IPS DF 19.7 (cell line): ENCODE data around the gene PACSIN2.
"Not testable (repeated sequence)": the region's sequence is repeated elsewhere in the genome, so short reads cannot be mapped to it uniquely, and the experiment has no call there.

ENCODE experiments used
- DNase-seq: peaks from one replicate; pipeline ENCODE4 v3.0.0-alpha.2; 2013; ENCODE audit warnings: low read depth, low spot score

PACSIN2 gene

DNA sequence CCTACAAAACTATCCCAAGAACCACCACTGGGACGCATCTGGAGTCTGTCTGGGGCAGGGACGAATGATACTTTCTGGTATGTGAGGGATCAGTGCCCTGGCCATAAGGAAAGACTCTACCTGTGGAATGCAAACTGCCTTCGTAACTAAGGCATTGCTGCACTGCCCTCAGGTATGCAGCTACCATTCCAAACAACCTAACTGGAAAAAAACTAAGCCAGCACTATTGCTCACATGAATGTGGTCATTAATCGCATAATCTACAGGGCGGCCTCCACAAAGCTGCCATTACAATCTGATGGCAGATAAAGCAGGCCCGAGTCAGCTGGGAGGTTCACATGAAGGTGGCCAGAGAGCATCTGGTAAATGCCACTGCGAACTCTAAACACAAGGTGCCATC is 3.9 kb downstream of the PACSIN2 start:
- DNase-seq, result no peak

DNA sequence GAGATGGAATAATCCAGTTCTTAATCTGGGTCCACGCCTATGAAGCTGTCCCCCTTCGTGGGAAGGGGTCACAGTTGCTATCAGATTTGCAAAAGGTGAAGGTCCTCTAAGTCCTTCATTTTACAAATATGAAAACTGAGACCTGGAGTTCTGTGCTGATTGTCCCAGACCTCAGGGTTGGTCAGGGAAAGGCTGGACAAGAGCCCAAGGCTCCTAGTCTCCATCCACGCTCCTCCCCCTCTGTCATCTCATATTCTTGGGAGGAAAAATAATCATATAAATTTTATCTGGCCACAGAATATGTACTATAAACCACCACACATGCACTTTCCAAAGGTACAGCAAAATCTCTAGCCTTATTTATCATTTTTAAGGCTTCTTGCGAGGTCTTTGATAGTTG is 5.5 kb downstream of the PACSIN2 start:
- no peak for DNase-seq

DNA sequence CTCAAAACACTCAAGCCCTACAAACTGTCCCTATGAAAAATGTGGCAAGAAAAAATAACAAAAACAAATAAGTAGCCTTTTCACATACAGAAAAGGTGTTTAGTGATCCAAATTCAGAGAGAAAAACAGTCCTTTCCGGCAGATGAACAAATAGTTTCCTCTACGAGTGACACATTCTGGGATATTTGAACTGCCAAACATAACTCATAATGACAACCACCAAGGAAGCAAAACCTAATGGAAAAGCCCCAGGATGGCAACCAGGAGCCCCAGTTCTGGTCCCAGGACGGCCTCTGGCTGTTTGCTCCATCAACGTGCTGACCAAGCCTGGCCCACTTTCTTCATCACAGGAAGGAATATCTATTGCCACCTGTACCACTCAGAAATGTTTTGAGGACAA is 6.0 kb downstream of the PACSIN2 start:
- DNase-seq, result no peak

DNA sequence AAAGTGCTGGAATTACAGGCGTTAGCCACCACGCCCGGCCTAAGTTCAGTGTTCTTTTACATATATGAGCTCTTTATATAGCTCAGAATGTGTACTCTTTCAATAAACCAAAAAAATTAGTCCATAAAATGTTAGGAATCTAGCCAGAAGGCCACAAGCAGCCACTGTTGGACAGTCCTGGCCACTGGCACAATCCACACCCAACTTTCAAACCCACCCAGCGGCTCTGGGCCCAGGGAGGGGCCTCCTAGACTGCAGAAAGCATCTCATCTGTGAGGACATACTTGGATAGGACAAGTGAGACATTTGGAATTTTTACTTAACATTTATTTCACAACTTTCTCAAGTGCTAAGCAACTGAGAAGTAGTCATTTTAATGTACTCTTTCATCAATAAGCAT is 6.4 kb downstream of the PACSIN2 start:
- DNase-seq, result no peak

DNA sequence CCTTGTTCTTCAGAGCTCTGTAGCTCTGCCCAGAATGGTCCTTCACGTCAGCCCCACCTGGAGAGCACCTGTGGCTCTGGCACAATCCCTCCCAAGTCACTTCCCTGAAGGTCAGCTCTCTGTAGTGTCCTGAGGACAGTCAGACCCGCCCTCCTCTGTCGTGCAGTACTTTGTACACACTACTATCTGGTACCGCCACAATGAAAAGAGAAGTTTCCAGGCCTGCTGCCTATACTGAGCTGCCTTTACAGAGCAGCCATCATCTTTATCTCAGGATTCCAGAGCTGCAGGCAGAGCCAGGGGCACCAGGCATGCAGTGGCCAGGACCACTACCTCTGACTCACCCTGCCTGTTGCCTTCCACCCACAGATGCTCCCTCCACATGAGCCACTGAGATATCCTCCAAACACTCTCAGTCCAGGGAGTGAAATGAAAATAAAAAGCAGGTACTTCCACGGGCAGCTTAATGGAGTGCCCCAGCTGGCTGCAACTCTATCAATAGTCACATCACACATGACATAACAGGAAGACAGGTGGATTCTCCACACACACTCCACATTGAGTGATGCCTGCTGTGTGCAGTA is 7.3 kb downstream of the PACSIN2 start:
- no peak for DNase-seq

DNA sequence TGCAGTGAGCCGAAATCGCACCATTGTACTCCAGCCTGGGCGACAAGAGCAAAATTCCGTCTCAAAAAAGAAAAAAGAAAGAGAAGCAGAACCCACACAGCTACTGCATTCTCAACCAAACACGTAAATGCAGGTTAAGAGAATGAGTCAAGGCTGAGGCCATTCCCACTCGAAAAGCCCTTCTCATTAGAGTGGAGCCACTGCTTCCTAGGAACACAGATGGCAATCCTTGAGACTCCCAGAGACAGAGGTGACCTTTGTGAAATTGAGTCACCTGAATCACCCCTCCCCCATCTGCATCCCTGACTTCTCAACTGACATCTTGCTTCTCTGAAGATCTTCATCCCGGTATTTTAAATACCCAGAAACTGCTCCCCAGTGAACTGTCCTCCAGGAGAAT is 8.2 kb downstream of the PACSIN2 start:
- no peak for DNase-seq

DNA sequence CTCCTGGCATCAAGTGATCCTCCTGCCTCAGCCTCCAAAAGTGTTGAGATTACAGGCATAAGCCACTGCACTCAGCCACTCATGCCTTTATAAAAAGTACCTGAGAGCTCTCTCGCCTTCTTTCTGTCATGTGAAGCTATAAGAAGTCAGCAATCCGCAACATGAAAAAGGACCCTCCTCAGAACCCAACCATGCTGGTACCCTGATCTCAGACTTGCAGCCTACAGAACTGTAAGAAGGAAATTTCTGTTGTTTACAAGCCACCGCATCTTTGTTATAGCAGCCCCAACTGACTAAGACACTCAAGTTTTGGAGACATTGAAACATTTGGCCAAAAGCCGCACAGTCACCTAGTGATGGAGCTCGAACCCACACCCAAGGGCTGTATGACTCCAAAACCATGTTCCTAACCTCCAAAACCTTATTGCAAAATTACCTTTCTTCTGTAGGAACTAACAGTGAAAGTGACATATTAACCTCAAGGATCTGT is 8.9 kb downstream of the PACSIN2 start:
- no peak for DNase-seq

DNA sequence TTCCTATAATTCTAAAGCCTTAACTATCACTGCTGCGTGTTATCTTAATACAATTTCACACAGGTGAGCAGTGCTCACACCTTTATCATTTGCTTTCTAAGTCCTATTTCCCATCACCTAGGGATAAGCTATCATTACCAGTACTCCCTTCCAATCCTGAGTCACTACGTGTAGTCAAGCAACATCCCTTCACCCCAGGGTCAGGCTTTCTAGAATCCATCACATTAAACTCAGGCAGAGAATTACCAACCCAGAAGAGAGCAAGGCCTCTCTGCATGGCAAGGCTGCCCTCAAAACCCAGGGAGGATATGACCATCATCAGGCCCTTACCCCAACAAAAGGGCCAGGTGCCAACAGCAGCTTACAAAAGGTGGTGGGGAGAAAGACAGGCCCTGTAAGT is 9.8 kb downstream of the PACSIN2 start:
- no peak for DNase-seq

DNA sequence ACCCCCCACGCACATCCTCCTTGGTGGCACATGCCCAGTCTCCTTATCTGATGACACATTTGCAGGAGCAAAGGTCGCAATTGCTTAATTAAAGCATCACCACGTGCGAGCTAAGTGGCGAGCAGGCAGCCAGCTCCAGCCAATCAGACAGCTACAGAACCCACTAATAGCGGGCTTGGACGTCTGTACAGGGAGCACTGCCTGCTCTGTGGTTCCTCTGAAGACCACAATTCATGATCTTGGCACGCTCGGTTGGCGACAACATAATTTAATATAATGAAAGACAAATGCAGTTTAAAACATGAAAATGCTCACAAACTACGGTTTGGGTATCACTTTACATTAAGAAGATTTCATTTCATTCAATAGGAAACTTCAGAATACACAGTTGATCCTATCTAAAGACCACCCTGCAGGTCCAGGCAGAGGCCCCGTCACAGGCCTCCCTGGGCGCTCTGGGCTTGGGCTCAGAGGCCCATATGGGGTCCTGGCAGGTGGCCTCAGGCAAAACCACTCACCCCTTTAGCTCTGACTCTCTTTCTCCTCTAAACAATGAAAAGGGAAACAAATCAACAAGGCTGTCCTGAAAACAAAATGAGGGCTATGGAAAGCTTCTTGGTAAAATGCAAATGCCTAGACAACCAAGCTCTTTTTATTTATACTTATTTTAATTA is 10.4 kb downstream of the PACSIN2 start:
- DNase-seq, result no peak

DNA sequence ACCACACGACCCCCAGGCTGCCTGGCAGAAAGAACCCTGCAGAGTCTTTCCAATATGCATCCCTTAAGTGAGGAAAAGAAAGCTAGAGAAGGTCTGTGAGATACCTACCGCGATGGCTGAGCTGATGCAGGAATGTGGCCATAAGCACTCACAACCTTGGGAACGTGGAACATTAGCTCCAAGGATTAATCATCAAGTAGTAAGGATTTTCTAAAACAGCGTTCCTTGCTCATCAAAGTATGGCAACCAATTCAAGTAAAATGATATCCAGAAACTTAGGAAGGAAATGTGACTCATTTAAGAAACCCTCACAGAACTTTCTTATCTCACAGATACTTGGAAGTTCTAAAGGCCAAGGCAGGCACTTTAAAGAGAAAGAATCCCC is 12.8 kb downstream of the PACSIN2 start:
- no peak for DNase-seq

DNA sequence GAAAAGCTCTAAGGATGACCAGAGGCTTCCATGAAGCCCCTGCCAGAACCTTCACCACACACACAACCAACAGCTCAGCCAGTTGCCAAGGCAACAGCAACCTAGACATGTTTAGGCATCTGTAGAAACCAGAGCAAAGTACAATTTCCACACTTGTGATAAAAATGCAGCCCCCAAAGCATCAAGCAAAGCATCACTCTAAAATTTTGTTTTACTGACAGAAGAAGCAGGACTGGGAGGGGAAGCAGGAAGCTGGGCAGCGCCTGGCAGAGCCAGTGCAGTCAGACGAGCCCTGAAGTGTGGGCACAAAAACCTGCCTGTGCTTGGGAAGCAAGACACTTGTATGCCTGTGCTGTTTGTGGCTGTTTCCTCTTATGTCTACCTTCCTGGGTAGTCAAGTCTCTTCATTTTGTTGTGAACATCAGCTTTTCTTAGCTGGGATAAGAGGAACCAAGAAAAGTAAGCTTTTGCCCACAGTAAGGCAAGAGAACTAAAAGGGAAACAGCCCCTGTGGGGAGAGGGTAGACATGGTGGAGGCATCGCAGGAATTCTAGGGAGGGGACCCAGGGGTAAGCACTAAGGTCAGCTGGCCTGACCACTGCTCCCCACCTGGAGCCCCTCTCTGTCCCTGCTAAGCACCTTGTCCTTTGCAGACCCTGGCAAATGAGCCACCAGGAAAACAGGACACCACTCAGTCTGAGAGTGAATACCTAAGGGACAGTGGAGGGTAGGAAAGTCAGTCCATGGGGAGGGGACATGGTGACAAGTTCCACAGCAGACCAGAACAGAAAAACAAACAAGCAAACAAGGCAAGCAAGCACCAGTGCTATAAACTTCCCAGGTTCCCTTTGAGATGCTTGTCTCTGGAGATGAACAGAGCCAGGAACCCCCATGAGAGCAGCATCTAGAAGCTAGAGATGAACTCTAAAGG is 13.4 kb downstream of the PACSIN2 start:
- DNase-seq, result no peak

DNA sequence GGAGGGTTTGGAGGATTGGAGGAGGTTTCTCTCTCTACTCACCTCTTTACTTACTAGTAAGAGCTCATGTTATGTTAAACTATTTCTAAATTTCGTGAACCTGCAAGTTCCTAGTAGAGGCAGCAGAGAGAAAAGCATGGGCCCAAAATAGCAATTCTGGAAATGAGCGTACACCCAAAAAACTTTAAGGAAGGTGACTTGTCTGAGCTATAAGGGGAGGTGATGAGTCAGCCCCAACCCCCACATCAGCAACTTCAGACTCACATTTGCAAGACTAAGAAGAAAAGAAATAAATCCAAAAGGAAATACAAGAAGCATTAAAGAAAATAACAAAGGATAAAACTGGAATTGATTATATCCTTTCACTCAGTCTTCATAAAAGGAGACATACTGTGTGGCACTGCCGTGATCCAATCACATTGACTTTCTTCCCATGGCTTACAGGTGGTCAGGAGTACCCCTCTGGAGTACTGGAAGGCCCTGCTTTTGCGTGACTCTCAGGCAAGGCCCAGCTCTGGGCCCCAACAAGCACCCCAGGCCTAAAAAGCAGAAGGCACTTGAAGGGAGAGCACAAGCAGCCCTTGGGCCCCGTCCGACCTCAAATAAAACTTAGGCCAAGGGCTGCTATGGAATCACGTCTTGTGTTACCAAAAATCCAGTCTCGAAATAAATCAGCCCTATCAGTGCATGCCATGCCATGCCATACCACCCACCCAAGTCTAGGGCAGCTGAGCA is 14.3 kb downstream of the PACSIN2 start:
- no peak for DNase-seq

DNA sequence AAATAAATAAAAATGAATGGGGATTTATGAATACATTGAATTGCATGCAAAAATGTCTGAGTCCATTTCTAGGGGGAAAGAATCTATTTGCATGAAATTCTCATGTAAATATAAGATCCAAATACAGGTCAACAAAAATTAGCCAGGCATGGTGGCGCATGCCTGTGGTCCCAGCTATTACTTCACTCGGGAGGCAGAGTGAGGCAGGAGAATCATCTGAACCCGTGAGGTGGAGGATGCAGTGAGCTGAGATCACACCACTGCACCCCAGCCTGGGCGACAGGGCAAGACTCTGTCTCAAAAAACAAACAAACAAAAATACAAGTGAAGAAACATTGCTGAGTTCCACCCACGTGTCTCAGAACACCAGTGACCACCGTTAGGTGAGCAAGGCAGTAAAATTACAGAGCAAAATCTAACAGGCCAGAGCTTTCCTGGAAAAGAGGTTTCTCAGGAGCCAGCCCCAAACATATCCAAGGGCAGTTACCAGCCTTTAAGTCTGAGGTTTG is 17.3 kb downstream of the PACSIN2 start:
- DNase-seq, result no peak

DNA sequence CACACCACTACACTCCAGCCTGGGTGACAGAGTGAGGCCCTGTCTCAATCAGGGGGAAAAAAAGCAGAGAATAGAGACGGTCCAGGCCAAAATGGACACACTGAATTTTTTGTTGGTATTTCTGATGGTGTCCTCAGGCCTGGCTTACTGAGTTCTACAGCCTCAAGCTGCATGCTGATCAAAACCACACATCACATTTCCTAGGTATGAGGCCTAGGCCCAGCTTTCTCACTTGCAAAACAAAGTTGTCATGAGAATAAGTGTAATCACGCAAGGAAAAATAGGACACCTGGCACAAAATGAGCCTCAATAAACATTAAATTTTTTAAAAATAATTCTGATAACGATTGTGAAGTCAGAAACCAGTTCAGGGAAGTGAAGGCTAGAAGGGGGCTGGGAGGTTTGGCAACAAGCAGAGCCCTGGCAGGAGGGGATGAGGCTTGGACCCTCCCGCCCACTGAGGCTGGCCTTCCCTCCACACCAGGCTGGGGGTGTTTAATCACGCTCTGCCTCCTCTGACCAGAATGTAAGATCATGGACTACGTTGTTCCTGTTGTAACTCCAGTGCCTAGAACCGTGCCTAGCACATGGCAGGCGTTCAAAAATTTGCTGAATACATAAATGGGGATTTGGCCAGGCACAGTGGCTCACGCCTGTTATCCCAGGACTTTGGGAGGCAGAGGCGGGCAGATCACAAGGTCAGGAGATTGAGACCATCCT is 18.1 kb downstream of the PACSIN2 start:
- DNase-seq, result no peak

DNA sequence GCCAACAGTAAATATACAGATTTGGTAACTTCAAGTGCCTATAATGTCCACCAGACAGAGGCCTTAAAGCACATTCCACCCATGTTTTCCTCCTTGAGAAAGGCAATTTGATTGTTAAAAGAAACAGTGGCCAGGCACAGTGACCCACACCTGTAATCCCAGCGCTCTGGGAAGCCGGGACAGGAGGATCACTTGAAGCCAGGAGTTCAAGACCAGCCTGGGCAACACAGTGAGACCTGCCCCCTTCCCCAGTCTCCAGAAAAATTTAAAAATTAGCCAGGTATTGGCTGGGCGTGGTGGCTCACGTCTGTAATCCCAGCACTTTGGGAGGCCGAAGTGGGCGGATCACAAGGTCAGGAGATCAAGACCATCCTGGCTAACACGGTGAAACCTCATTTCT is 19.3 kb downstream of the PACSIN2 start:
- not testable (repeated sequence) for DNase-seq

DNA sequence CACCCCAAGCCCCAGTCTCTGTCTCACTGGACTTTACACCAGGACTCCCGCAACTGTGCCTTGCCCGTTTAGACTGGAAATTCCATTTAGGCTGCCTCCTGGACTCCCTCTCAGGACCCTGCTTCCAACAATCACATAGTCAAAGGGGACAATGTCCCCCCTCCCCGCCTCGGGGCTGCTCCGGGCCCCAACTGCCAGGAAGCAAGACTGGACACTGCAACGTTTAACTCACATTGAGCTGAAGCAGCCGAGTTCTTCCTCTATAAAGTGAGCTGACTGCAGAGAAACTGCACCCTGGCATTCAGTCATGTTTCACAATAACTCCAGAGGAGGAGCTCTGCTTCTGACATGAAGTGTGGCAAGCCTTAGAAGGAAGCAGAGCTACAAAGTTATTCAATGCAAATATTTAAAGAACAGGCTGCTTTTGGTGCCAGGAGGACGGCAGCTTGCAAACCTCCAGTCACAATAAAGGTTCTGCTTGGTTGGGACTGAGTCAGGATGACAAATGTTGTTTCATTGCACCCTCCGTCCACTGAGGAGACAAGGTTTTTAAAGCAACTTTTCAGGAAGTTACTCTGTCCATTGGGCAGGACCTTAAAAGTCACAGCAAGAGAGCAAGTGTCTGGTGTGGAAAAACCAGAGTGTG is 19.9 kb downstream of the PACSIN2 start:
- no peak for DNase-seq

DNA sequence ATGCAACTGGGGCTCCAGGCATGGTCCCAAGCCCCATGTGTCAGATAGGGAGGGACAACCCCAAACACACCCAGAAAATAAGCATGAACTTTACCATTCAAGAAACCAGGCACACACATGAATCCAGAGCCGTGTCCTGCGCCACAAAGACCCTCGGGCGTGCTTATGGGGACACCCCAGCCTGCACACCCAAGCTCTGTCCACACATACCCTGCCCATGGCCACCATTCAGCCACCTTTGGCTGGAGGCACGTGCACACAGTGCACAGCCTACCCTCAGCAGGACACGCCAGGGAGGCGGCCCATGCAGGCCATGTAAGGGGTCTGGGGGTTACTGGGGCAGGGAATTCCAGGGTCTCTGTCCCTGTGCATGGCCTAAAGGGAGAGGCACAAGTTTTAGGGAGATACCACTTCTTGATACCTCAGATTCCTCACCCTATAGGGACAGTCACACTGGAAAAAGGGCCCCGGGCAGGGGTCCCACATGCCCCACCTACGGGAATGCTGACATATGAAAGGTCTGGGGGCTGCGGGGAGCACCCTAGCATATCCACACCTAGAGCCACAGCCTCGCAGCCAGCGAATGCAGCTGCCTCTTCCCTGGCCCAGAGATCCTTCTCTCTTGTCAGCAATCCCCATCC is 20.6 kb downstream of the PACSIN2 start:
- DNase-seq, result no peak

DNA sequence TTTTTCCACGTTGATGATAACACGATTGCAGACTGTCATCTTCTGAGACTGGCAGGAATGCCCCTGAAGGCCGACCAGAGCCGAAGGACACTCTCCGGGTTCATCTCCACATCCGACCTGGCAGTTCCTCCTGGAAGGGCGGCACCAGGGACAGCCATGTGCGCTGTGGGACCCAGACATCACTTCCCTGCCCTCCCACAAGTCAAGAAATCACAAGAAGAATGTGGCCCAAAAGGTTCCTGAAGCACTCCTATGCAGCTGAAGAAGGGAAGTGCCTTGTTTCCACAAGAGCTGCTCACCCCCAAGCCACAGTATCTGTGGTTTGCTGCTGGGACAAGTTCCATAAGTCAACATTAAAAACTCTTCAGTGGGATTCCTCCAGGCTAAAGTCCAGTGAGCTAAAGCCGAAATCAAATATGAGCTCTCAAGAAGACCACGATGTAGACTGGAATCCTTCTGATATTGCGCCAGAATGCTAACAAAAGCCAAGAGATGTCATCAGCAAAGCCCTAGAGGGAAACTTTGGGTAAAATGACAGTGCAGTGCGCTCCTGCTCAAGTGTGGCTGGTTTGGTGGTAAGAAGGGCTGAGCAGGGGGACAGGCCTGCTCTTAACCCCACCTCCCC is 21.2 kb downstream of the PACSIN2 start:
- no peak for DNase-seq

DNA sequence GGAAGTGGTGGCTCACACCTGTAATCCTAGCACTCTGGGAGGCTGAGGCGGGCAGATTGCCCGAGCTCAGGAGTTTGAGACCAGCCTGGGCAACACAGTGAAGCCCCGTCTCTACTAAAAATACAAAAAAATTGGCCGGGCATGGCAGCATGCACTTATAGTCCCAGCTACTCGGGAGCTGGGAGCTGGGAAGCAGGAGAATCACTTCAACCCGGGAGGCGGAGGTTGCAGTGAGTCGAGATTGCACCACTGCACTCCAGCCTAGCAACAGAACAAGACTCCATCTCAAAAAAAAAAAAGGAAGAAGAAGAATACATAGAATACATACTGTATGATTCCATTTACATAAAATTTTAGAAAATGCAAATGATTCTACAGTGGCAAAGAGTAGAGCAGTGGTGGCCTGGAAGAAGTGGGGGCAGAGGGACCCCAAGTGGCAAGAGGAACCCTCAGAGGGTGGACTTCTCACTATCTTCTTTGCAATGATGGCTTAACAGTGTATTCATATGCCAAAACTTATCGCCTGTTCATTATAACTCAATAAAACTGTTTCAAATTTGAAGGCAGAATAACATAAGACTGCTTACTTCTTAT is 22.0 kb downstream of the PACSIN2 start:
- no peak for DNase-seq
